Right renal cortex interstitium (tissue), 3 donors: Measurements from ENCODE around the gene B3GLCT. TPM values are rescaled to one million over a fixed set of nuclear protein-coding genes. Genes with fewer than 3 reads are reported as not detected.

Experiments
- DNase-seq, 3 donors: peaks; one replicate each; pipeline ENCODE4 v3.0.0-alpha.2; 2013; ENCODE audit warnings: low read depth in 3 of 3, low spot score in 2 of 3
- polyA plus RNA-seq, 3 donors: library from polyadenylated mRNA; unstranded; fragments of 120-200 nt; gene quantifications; one replicate each; pipeline ENCODE4 v1.2.1, GENCODE V29; 2013; ENCODE audit not compliant: insufficient read length in 3 of 3

Gene B3GLCT
- polyA plus RNA-seq, 3 donors, result 18.5 to 25.1 (median 21.2) TPM

GRCh38 chr13:31221057-31221456, 21.3 kb downstream of the B3GLCT start:
- no peak for DNase-seq

- DNase-seq, result no peak
These were observed 23.4 kb downstream of the B3GLCT start for GRCh38 chr13:31223215-31223614.

GRCh38 chr13:31223640-31224039, 23.9 kb downstream of the B3GLCT start:
- no peak for DNase-seq

DNA sequence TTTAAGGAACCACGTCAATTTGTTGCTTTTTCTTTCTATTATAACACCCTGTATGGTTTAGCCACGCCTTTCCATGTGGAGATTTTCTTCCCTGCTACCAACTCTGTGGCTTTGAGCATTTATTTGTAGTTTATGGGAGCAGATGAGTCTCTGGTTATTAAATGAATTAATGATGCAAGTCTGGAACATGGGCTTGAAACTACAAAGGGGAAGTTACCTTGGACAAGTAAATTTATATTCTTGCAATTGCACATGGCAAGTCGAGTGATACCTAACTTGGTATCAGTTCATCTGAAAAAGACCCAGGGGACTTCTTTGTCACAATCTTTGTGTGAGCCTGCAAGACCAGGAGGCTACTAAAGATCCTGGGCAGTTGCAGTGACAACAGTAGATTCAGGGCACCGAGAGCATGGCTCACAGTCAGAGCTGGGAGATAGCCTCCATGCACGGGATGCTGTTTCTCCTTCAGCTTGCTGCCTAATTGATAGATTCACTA, 24.4 kb downstream of the B3GLCT start:
- DNase-seq, result no peak

DNA sequence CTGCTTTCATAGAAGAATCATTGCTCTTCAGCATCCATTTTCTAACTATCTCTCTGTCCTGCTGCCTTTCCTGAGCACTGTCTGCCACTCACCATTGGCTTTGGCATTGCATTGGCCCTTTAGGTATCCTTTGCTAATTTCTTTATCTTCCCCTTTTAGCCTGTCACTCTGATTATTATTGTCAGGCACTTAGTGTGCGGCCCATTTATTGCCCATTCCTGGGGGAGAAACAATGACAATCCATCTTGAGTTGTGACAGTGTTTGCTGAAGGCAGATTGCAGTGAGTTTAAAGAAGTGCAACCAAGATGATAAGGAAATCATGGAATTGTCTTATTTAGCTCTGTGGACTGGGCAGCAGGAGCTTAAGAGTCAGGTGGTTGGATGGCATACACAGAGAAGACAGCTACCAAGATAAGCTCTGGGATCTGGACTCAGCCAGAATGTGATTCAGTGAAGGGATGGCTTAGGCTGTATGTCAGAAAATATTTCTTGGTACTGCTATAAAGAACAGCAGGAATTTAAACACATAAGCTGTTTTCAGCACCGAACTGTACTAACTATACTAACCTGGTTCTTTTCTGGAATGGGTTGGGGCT, 25.3 kb downstream of the B3GLCT start:
- DNase-seq, result no peak

- no peak for DNase-seq
These were observed 26.4 kb downstream of the B3GLCT start for GRCh38 chr13:31225998-31226675.

- DNase-seq, result no peak
These were observed 27.3 kb downstream of the B3GLCT start for GRCh38 chr13:31227063-31227462.

DNA sequence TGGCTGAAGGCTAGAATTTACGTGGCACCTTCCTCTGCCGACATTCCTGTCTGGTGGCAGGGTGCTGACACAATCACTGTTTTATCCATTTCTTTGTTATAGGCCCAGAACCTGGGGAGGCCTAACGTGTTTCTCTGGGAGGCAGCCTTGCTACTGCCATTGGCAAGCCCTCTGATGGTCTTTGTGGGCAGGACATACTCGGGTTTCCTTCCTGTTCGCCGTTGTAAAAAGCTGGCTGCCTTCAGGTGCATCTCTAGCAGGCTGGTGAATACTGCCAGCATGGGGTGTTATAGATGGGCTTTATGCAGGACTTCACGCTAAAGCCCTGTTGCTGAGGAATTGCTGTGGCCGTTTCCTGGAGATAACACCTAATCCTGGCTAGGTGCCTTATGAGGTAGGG, 28.1 kb downstream of the B3GLCT start:
- DNase-seq, result no peak

- no peak for DNase-seq
These were observed 35.0 kb downstream of the B3GLCT start for GRCh38 chr13:31234729-31235128.

- DNase-seq, result no peak
These were observed 36.5 kb downstream of the B3GLCT start for GRCh38 chr13:31236211-31236786.

DNA sequence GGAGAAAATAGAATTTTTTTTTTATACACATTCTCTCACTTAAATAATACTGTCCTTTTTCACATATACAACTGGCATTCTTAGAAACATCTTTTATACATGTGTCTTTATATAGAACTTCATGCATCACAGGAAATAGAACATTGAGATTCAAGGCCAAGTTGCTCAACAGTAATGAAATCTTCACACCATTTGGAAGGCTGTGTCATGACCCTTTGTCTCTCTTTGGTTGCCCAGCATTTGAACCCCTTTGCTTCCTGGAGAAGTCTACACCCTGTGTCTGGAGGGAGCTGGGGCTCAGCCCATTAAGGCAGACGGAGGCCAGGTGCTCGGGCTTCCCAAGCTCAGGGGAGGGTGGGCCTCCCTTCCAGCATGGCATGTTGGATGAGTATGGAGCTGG, 41.1 kb downstream of the B3GLCT start:
- DNase-seq, result no peak

DNA sequence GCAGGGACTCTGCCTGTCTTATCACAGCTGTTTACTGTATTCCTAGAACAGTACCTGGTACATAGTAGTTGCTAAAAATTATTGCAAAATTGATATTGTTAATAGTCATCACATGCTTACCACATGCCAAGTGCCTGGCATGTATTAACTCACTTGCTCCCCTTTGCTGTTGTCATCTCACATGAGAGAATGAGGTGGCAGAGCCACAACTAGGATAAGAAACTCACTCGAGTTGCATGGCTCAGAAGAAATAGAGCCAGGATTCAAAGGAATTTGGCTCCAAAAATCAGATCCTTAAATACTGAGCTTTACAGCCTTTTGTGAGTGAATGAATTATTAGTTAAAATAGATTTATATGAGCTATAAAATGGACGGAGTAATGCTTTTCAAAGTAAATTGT, 42.6 kb downstream of the B3GLCT start:
- no peak for DNase-seq

GRCh38 chr13:31242916-31243315, 43.1 kb downstream of the B3GLCT start:
- no peak for DNase-seq

DNA sequence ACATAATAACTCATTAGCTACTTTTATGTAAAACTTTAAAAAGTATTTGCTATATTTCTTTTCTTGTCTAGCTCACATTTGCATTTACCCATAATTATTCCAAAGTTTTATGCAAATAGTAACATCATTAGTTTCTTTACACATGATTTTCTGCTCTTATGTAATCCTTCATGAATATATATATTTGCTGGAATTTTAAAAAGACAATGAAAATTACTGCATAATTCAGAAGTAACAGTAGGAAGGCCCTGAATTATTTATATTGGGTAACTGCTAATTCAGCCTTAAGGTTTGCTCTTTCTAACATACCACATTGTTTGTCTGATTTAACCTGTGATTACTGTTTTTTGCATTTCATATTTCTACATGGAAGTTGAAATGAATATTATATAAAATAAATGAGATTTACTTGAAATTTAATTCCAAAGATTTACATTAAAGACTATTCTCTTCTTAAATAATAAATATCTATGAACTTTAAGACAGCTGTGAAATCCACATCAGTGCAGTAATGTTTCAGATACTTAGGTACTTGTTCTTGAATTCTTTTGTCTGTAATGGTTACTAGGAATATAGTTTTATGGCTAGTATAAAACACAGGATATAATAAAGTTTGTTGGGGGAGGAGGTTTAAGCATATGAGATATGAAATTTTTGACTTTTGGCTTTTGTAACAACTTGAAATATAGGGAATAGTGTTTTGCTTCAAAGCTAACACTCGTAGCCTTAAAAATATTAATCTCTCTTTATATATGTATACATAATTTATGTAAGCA, 46.0 kb downstream of the B3GLCT start:
- no peak for DNase-seq

DNA sequence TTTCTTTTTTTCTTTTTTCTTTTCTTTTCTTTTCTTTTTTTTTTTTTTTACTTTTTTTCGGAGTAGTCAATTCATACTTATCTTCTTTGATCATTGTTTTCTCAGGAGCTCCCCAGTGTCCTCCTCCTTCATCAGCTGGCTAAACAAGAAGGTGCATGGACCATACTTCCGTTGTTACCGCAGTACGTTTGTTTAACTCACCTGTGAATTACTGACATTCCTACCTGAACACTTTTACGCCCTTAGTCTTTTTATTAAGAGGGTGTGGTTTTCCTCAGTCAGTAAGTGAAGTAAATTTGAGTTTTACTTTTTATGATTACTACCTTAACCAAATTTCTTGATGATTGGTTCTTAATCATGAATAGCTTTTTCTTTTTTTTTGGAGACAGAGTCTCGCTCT, 47.1 kb downstream of the B3GLCT start:
- DNase-seq, result no peak

- DNase-seq, result no peak
These were observed 48.6 kb downstream of the B3GLCT start for GRCh38 chr13:31248361-31248760.

- no peak for DNase-seq
These were observed 49.3 kb downstream of the B3GLCT start for GRCh38 chr13:31248965-31249539.

DNA sequence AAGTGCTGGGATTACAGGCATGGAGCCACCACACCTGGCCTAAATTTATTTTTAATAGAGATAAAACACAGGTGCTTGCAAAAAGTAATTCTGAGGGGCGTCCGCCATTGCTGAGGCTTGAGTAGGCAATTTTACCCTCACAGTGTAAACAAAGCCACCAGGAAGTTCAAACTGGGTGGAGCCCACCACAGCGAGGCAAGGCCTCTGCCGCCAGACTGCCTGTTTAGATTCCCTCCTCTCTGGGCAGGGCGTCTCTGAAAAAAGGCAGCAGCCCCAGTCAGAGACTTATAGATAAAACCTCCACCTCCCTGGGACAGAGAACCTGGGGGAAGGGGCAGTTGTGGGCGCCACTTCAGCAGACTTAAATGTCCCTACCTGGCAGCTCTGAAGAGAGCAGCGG, 50.7 kb downstream of the B3GLCT start:
- DNase-seq, result no peak

DNA sequence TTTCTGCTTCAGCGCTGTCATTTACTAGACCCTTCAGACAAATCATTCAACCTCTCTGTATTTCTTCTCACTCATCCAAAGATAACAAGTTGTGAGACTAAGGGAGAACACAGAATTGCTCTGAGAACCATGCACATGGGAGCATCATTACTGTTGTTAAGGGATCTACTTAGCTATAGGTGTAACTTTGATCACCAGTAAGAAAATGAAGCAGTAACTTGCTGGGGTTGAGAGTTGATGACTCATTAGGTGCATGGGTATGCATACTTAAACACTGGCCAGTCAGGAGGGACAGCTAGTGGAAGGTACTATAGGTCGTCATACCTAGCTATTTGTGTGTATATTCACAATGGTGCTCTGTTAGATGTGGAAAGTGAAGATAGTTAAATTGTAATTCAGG, 61.5 kb downstream of the B3GLCT start:
- no peak for DNase-seq

DNA sequence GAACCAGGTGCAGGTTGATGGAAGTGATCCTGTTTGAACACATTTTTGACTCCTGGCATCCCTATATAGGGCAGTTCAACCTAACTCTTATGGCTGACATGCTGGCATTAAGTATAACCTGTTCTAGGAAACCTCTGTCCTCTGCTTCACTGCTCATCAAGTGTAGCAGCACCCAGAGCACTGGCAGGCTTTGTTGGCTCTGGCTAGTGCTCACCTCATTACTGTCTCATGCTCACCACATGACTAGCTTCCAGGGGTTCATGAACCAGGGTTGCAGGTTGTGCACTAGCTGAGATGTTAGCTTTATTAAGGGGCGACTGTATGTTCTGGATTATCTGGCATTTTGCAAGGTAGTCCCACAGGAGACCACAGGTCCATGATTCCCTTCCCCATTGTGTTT, 63.6 kb downstream of the B3GLCT start:
- DNase-seq, result no peak

- no peak for DNase-seq
These were observed 64.4 kb downstream of the B3GLCT start for GRCh38 chr13:31264151-31264550.
